ENCODE data around the gene HGFAC. TPM values are rescaled to one million over a fixed set of nuclear protein-coding genes. Genes with fewer than 3 reads are reported as not detected.

HGFAC gene
- total and polyA plus RNA-seq, 2 of the 13 experiments (the other 11 are each of a cell fraction or from before 2014, with no cell fraction given) = 8.5 to 63.6 TPM

- no peak for TF ChIP-seq RNF219 (CRISPR knock-in tag; IDR thresholded peaks at IDR 0.05)
- no peak for TF ChIP-seq HNRNPK (IDR thresholded peaks at IDR 0.05; ENCODE audit: low read depth, low read length, poor library complexity, severe bottlenecking)
- no peak for TF ChIP-seq ZNF619 (CRISPR knock-in tag; IDR thresholded peaks at IDR 0.05)
- no peak for TF ChIP-seq HOXA5 (CRISPR knock-in tag; IDR thresholded peaks at IDR 0.05)
- no peak for TF ChIP-seq KDM4B (CRISPR knock-in tag; IDR thresholded peaks at IDR 0.05)
- peak; percentile 61; the same call in 1 of the 2 replicates for TF ChIP-seq MEIS2 (CRISPR knock-in tag; IDR thresholded peaks at IDR 0.05)
- no peak for TF ChIP-seq ZNF577 (CRISPR knock-in tag; IDR thresholded peaks at IDR 0.05; ENCODE audit: borderline replicate concordance, low read depth)
- TF ChIP-seq HBP1 (CRISPR knock-in tag; IDR thresholded peaks at IDR 0.05; ENCODE audit: low read depth) = no peak
- no peak for TF ChIP-seq DPF2 (CRISPR knock-in tag; IDR thresholded peaks at IDR 0.05; ENCODE audit: borderline replicate concordance, low read depth)
- TF ChIP-seq ZNF264 (CRISPR knock-in tag; IDR thresholded peaks at IDR 0.05) = no peak
- TF ChIP-seq ZNF557 (CRISPR knock-in tag; IDR thresholded peaks at IDR 0.05) = no peak
- TF ChIP-seq FOXP4 (CRISPR knock-in tag; IDR thresholded peaks at IDR 0.05) = peak; percentile 48; the same call in 1 of the 2 replicates
- TF ChIP-seq ZNF280B (CRISPR knock-in tag; IDR thresholded peaks at IDR 0.05; ENCODE audit: borderline replicate concordance) = no peak
- no peak for TF ChIP-seq KLF12 (CRISPR knock-in tag; IDR thresholded peaks at IDR 0.05; ENCODE audit: borderline replicate concordance)
- no peak for TF ChIP-seq TP53 (CRISPR knock-in tag; conservative IDR thresholded peaks at IDR 0.05)
- TF ChIP-seq PRMT3 (CRISPR knock-in tag; IDR thresholded peaks at IDR 0.05; ENCODE audit: borderline replicate concordance, low read depth) = no peak
- TF ChIP-seq NFIC (IDR thresholded peaks at IDR 0.05; ENCODE audit: low read length) = no peak
- no peak for TF ChIP-seq GATAD1 (CRISPR knock-in tag; IDR thresholded peaks at IDR 0.05)
- TF ChIP-seq ZNF503 (CRISPR knock-in tag; IDR thresholded peaks at IDR 0.05) = 0 out of 2 replicates have a peak, but pooled peaks have one; percentile 17
- TF ChIP-seq RBAK (CRISPR knock-in tag; IDR thresholded peaks at IDR 0.05) = no peak
- TF ChIP-seq KAT2B (IDR thresholded peaks at IDR 0.05; ENCODE audit: borderline replicate concordance, low read depth, low read length) = no peak
- no peak for TF ChIP-seq ZNF75D (CRISPR knock-in tag; IDR thresholded peaks at IDR 0.05; ENCODE audit: borderline replicate concordance)
Observed at GRCh38 chr4:3442460-3442958, 741 bp downstream of the HGFAC start (continued).

Measured in HepG2 (cell line).